HCT116 (cell line): ENCODE measurements around the gene BTBD16. TPM values are rescaled to one million over a fixed set of nuclear protein-coding genes. Genes with fewer than 3 reads are reported as not detected.
A peak's percentile ranks its signal among the peaks of the same experiment; 100 is the strongest.

ENCODE experiments used
- ATAC-seq: fragments of 200-7000 bp; cut with Tn5 transposase; 2 replicates; pipeline ENCODE4 v1.9.1; 2020; ENCODE audit warnings: mild to moderate bottlenecking, moderate library complexity
- BruUV-seq: library from RNA; stranded (reverse); fragments of 400-500 nt; replicated peaks from 2 replicates; lab custom pipeline; 2021; lab: Mats Ljungman, UMichigan
- CTCF ChIA-PET: fragments of 300-600 bp; sonication (Branson Sonifier 250); formaldehyde crosslinking; loops from one replicate; lab custom pipeline; 2021; ENCODE audit warnings: antibody characterized with exemption; lab: Charles Lee
- POLR2A ChIA-PET: fragments of 300-600, 350-600 bp; sonication (Branson Sonifier 250); formaldehyde crosslinking; loops from one replicate; lab custom pipeline; 2021; ENCODE audit warnings: antibody characterized with exemption; lab: Charles Lee
- RAD21 ChIA-PET, 2 experiments: fragments of 300-600 bp; sonication (Branson Sonifier 250); formaldehyde crosslinking; loops; one replicate each; lab custom pipeline; 2023; ENCODE audit warnings: low total read pairs in 2 of 2; ENCODE audit not compliant: uncharacterized antibody in 2 of 2, unreplicated experiment in 2 of 2, low non-redundant PET in 1 of 2; lab: Charles Lee
- DNase-seq: peaks from one replicate; pipeline ENCODE4 v3.0.0-alpha.2; 2010; ENCODE audit warnings: low read depth, low spot score
- H2AFZ ChIP-seq: fragments of 200-600 bp; shearing (Covaris generic), sonication (generic); 2 replicates; pipeline ENCODE4 v1.6.1; 2017; ENCODE audit warnings: low read depth, mixed run types, mixed read lengths, antibody characterized with exemption, low read length; ENCODE audit not compliant: poor library complexity, severe bottlenecking
- H3K27ac ChIP-seq: 2 replicates; pipeline ENCODE4 v1.5.1; 2012; ENCODE audit warnings: low read depth, low read length
- H3K27me3 ChIP-seq: fragments of 200-600 bp; sonication (generic); 2 replicates; pipeline ENCODE4 v1.6.1; 2016; ENCODE audit warnings: mixed run types, low read length, mixed read lengths; ENCODE audit not compliant: insufficient read depth
- H3K36me3 ChIP-seq, 2 experiments: fragments of 200-500 bp in 1 of 2; fragments of 200-600 bp in 1 of 2; sonication (Bioruptor generic) in 1 of 2; sonication (generic) in 1 of 2; 2 replicates each; pipeline versions ENCODE4 v1.5.1 to v1.6.1; 2014 to 2016; ENCODE audit warnings: low read length in 2 of 2, inconsistent platforms in 1 of 2, mixed read lengths in 1 of 2, mixed run types in 1 of 2; ENCODE audit not compliant: insufficient read depth in 2 of 2, control insufficient read depth in 1 of 2
- H3K4me1 ChIP-seq, 2 experiments: fragments of 200-600 bp in 1 of 2; sonication (generic) in 1 of 2; 2 replicates each; pipeline versions ENCODE4 v1.5.1 to v1.6.1; 2012 to 2017; ENCODE audit warnings: low read length in 2 of 2, inconsistent platforms in 1 of 2, mild to moderate bottlenecking in 1 of 2, mixed read lengths in 1 of 2, mixed run types in 1 of 2, moderate library complexity in 1 of 2; ENCODE audit not compliant: insufficient read depth in 2 of 2, control insufficient read depth in 1 of 2
- H3K4me2 ChIP-seq: fragments of 200-600 bp; sonication (generic); 2 replicates; pipeline ENCODE4 v1.6.1; 2017; ENCODE audit warnings: mixed run types, low read length, mixed read lengths
- H3K4me3 ChIP-seq, 2 experiments: fragments of 200-600 bp in 1 of 2; sonication (generic) in 1 of 2; replicated peaks in 1 of 2; 2 replicates each; pipeline ENCODE4 v1.5.1; 2011 to 2016; ENCODE audit warnings: low read length in 2 of 2, control low read depth in 1 of 2, low read depth in 1 of 2, mild to moderate bottlenecking in 1 of 2, mixed read lengths in 1 of 2, mixed run types in 1 of 2
- H3K79me2 ChIP-seq: fragments of 200-600 bp; sonication (generic); 2 replicates; pipeline ENCODE4 v1.6.1; 2017; ENCODE audit warnings: mild to moderate bottlenecking, mixed run types, low read length, moderate library complexity, mixed read lengths; ENCODE audit not compliant: insufficient read depth
- H3K9ac ChIP-seq: fragments of 200-600 bp; sonication (generic); 2 replicates; pipeline ENCODE4 v1.6.1; 2016; ENCODE audit warnings: low read length, mixed read lengths
- H3K9me2 ChIP-seq: fragments of 200-600 bp; sonication (generic), shearing (Covaris generic); 2 replicates; pipeline ENCODE4 v1.6.1; 2017; ENCODE audit warnings: mixed run types, mild to moderate bottlenecking, moderate library complexity; ENCODE audit not compliant: insufficient read depth
- H3K9me3 ChIP-seq, 2 experiments: fragments of 200-500 bp in 1 of 2; fragments of 200-600 bp in 1 of 2; sonication (Bioruptor generic) in 1 of 2; sonication (generic) in 1 of 2; 2 replicates each; pipeline ENCODE4 v1.6.1; 2014 to 2017; ENCODE audit warnings: low read length in 2 of 2, mixed read lengths in 2 of 2, inconsistent platforms in 1 of 2, low read depth in 1 of 2, mild to moderate bottlenecking in 1 of 2, mixed run types in 1 of 2, moderate library complexity in 1 of 2; ENCODE audit not compliant: control insufficient read depth in 1 of 2, insufficient read depth in 1 of 2
- H4K20me1 ChIP-seq: fragments of 200-600 bp; sonication (generic), shearing (Covaris generic); 2 replicates; pipeline ENCODE4 v1.6.1; 2017; ENCODE audit warnings: mixed run types, mild to moderate bottlenecking, moderate library complexity; ENCODE audit not compliant: insufficient read depth
- CBX3 ChIP-seq: IDR thresholded peaks from 2 replicates; pipeline ENCODE4 v1.6.1; 2012; ENCODE audit warnings: low read depth
- CEBPB ChIP-seq: IDR thresholded peaks from 2 replicates; pipeline ENCODE4 v1.6.1; 2012; ENCODE audit warnings: low read depth
- EGR1 ChIP-seq: IDR thresholded peaks from 2 replicates; pipeline ENCODE4 v1.6.1; 2012; ENCODE audit warnings: low read depth
- ELF1 ChIP-seq: IDR thresholded peaks from 2 replicates; pipeline ENCODE4 v1.6.1; 2012; ENCODE audit warnings: low read depth, borderline replicate concordance
- EZH2 ChIP-seq: fragments of 200-600 bp; sonication (generic); IDR thresholded peaks from 2 replicates; pipeline ENCODE4 v1.6.1; 2017; ENCODE audit warnings: antibody characterized with exemption, mixed run types
- POLR2AphosphoS5 ChIP-seq: IDR thresholded peaks from 2 replicates; pipeline ENCODE4 v1.6.1; 2011; ENCODE audit warnings: mild to moderate bottlenecking, low read depth, low read length, moderate library complexity
- RAD21 ChIP-seq: IDR thresholded peaks from 2 replicates; pipeline ENCODE4 v1.6.1; 2012; ENCODE audit warnings: low read depth, mild to moderate bottlenecking
- TCF7L2 ChIP-seq: IDR thresholded peaks from 2 replicates; pipeline ENCODE4 v1.7.0; 2011; ENCODE audit warnings: borderline replicate concordance, inconsistent platforms; ENCODE audit not compliant: insufficient read depth, insufficient read length; ENCODE audit errors: extremely low read depth
- YY1 ChIP-seq: IDR thresholded peaks from 2 replicates; pipeline ENCODE4 v1.6.1; 2011; ENCODE audit warnings: low read length, low read depth, moderate library complexity, mild to moderate bottlenecking; ENCODE audit not compliant: insufficient replicate concordance; ENCODE audit errors: extremely low read depth
- ZFX ChIP-seq: fragments of 450-650 bp; IDR thresholded peaks from 2 replicates; pipeline ENCODE4 v1.6.1; 2017
- intact Hi-C: fragments of 100-400 bp; cut with micrococcal nuclease; formaldehyde crosslinking; loops from 2 replicates; pipeline ENCODE4 v1.10.0; 2022
- total RNA-seq: library from RNA; stranded (reverse); gene quantifications from one replicate; pipeline ENCODE4 v1.2.1, GENCODE V29; 2021; ENCODE audit not compliant: unreplicated experiment
- TF ChIP-seq, protein P1 (sequence below), 3 experiments: fragments of 200-600 bp in 1 of 3; sonication (generic) in 1 of 3; IDR thresholded peaks in 2 of 3; conservative IDR thresholded peaks in 1 of 3; 2 replicates each; pipeline ENCODE4 v1.5.1; 2012 to 2017; ENCODE audit warnings: low read depth in 2 of 3, low read length in 2 of 3, antibody characterized with exemption in 1 of 3, borderline replicate concordance in 1 of 3, control low read depth in 1 of 3, mild to moderate bottlenecking in 1 of 3, mixed read lengths in 1 of 3, mixed run types in 1 of 3, moderate library complexity in 1 of 3; ENCODE audit not compliant: insufficient read depth in 1 of 3
- TF ChIP-seq, protein P2 (sequence below): IDR thresholded peaks from 2 replicates; pipeline ENCODE4 v1.6.1; 2012; ENCODE audit warnings: low read depth
- TF ChIP-seq, protein P3 (sequence below): IDR thresholded peaks from 2 replicates; pipeline ENCODE4 v1.6.1; 2011; ENCODE audit warnings: mild to moderate bottlenecking, low read length, moderate library complexity; ENCODE audit not compliant: insufficient replicate concordance; ENCODE audit errors: extremely low read depth
- TF ChIP-seq, protein P4 (sequence below): IDR thresholded peaks from 2 replicates; pipeline ENCODE4 v1.6.1; 2012
- TF ChIP-seq, protein P5 (sequence below): IDR thresholded peaks from 2 replicates; pipeline ENCODE4 v1.6.1; 2012

The BTBD16 gene
- total RNA-seq, 1 experiment from 2014 or later = 0.27 TPM

DNA sequence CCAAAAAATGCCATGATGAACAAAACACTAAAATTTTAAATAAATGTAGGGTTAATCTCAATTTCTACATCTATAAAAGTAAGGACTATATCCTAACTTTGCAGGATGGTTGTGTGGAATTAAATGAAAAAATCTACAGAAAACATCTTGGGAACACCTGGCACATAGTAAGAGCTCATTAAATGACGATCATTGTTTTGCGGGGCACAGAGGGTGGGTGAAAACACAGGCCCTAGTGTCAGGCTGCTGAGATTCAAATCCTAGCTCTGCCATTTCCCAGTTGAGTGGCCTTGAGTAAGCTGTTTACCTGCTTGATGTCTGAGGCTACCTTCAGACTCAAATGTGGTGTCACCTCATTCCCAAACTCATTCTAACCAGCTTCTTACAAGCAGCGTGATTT lies 35.6 kb downstream of the BTBD16 start:
- H3K79me2 ChIP-seq = no peaks in the 10 kb centered on the region
- no peak overlapping the region for H3K4me3 ChIP-seq
- peak overlapping the region; percentile 95; the same call in 1 of the 2 replicates for H3K27ac ChIP-seq
- no peaks in the 10 kb centered on the region for H4K20me1 ChIP-seq
- ATAC-seq (no peak), DNase-seq (no peak)
- ChIA-PET POLR2A (interaction anchor here (1.1 kb wide), 1 partner anchor 128 kb away, joined by 4 read pairs; no protein-coding TSS in a partner anchor), RAD21 (no interaction called here), CTCF (interaction anchor here (0.9 to 2.7 kb wide), 2 partner anchors 36 to 259 kb away, joined by 3 to 12 read pairs; no protein-coding TSS in a partner anchor)
- peaks cover 28 to 46% of the 10 kb centered on the region in 2 experiments for H3K4me1 ChIP-seq
- peak overlapping the region; percentile 60 for H3K9ac ChIP-seq
- no peak for TF ChIP-seq TCF7L2
- no peak for TF ChIP-seq EGR1
- TF ChIP-seq POLR2AphosphoS5 = no peak
- TF ChIP-seq, protein P1, sequence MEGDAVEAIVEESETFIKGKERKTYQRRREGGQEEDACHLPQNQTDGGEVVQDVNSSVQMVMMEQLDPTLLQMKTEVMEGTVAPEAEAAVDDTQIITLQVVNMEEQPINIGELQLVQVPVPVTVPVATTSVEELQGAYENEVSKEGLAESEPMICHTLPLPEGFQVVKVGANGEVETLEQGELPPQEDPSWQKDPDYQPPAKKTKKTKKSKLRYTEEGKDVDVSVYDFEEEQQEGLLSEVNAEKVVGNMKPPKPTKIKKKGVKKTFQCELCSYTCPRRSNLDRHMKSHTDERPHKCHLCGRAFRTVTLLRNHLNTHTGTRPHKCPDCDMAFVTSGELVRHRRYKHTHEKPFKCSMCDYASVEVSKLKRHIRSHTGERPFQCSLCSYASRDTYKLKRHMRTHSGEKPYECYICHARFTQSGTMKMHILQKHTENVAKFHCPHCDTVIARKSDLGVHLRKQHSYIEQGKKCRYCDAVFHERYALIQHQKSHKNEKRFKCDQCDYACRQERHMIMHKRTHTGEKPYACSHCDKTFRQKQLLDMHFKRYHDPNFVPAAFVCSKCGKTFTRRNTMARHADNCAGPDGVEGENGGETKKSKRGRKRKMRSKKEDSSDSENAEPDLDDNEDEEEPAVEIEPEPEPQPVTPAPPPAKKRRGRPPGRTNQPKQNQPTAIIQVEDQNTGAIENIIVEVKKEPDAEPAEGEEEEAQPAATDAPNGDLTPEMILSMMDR (IDR thresholded peaks at IDR 0.05 in 2 of 3, conservative IDR thresholded peaks at IDR 0.05 in 1 of 3; ENCODE audit: borderline replicate concordance in 1 of 3, insufficient read depth in 1 of 3, low read depth in 2 of 3, low read length in 2 of 3) = no peak
- TF ChIP-seq, protein P2, sequence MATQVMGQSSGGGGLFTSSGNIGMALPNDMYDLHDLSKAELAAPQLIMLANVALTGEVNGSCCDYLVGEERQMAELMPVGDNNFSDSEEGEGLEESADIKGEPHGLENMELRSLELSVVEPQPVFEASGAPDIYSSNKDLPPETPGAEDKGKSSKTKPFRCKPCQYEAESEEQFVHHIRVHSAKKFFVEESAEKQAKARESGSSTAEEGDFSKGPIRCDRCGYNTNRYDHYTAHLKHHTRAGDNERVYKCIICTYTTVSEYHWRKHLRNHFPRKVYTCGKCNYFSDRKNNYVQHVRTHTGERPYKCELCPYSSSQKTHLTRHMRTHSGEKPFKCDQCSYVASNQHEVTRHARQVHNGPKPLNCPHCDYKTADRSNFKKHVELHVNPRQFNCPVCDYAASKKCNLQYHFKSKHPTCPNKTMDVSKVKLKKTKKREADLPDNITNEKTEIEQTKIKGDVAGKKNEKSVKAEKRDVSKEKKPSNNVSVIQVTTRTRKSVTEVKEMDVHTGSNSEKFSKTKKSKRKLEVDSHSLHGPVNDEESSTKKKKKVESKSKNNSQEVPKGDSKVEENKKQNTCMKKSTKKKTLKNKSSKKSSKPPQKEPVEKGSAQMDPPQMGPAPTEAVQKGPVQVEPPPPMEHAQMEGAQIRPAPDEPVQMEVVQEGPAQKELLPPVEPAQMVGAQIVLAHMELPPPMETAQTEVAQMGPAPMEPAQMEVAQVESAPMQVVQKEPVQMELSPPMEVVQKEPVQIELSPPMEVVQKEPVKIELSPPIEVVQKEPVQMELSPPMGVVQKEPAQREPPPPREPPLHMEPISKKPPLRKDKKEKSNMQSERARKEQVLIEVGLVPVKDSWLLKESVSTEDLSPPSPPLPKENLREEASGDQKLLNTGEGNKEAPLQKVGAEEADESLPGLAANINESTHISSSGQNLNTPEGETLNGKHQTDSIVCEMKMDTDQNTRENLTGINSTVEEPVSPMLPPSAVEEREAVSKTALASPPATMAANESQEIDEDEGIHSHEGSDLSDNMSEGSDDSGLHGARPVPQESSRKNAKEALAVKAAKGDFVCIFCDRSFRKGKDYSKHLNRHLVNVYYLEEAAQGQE = no peak
- TF ChIP-seq, protein P3, sequence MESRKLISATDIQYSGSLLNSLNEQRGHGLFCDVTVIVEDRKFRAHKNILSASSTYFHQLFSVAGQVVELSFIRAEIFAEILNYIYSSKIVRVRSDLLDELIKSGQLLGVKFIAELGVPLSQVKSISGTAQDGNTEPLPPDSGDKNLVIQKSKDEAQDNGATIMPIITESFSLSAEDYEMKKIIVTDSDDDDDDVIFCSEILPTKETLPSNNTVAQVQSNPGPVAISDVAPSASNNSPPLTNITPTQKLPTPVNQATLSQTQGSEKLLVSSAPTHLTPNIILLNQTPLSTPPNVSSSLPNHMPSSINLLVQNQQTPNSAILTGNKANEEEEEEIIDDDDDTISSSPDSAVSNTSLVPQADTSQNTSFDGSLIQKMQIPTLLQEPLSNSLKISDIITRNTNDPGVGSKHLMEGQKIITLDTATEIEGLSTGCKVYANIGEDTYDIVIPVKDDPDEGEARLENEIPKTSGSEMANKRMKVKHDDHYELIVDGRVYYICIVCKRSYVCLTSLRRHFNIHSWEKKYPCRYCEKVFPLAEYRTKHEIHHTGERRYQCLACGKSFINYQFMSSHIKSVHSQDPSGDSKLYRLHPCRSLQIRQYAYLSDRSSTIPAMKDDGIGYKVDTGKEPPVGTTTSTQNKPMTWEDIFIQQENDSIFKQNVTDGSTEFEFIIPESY = no peak
- no peak for TF ChIP-seq EZH2
- no peak for TF ChIP-seq CEBPB
- no peak for TF ChIP-seq RAD21
- TF ChIP-seq, protein P4, sequence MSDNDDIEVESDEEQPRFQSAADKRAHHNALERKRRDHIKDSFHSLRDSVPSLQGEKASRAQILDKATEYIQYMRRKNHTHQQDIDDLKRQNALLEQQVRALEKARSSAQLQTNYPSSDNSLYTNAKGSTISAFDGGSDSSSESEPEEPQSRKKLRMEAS = no peak
- TF ChIP-seq CBX3 = no peak
- TF ChIP-seq, protein P5, sequence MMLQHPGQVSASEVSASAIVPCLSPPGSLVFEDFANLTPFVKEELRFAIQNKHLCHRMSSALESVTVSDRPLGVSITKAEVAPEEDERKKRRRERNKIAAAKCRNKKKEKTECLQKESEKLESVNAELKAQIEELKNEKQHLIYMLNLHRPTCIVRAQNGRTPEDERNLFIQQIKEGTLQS = no peak
- TF ChIP-seq ELF1 = no peak
- TF ChIP-seq YY1 = no peak
- TF ChIP-seq ZFX = no peak
- BruUV-seq = no TSS peak
- peak overlapping the region; percentile 3 for H2AFZ ChIP-seq
- H3K9me2 ChIP-seq = no peaks in the 10 kb centered on the region
- intact Hi-C loops = no loop called here
- H3K27me3 ChIP-seq = no peaks in the 10 kb centered on the region
- peak overlapping the region; percentile 70 for H3K4me2 ChIP-seq
- H3K9me3 ChIP-seq = peaks cover 0 to 10% of the 10 kb centered on the region in 2 experiments; a peak in 1 of 4 replicates
- H3K36me3 ChIP-seq = no peaks in the 10 kb centered on the region
